SHP77 (cell line): Measurements from ENCODE around the gene INSM2.

Source experiments
- DNase-seq, 2 experiments: peaks; one replicate each; lab custom pipeline; 2025; lab: John Stamatoyannopoulos, UW

The INSM2 gene

DNA sequence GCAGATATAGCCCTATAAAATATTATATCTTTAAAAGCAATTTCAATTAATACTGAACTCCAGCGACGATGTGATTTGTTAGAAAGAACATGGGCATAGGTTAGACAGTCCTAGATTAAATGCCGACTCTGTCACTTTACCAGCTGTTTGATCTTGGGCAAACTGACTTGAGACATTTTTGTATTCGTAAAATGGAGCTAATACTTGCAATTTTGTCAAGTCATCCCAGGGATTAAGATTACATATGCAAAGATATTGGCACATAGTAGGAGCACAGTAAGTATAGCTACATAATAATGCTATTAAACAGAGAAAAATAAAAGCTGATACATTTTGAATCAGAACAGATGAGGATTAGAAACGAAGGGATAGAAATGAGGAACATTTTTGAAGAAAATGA is 9.0 kb downstream of the INSM2 start:
- DNase-seq, result no peak

- DNase-seq, result no peak
Measured at GRCh38 chr14:35549551-35549950, 15.6 kb downstream of the INSM2 start.

DNA sequence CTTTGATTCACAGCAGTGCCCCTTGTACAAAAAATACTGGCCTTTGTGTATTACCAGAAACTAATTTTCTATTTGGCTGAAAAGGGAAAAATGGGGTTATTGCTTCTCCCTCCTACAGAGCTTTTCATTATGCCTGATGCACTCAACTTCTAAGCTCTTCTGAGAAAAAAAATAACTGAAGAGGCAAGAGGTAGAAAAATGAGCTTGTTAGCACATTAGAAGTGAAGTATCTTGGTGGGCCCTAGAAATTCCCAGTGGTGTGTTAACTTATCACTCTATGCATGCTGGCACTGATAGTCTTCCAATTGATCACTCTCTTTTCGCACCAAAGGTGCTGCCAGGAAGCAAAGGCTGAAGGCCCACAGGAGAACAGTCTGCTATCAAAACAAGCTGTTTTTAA is 17.1 kb downstream of the INSM2 start:
- no peak for DNase-seq

DNA sequence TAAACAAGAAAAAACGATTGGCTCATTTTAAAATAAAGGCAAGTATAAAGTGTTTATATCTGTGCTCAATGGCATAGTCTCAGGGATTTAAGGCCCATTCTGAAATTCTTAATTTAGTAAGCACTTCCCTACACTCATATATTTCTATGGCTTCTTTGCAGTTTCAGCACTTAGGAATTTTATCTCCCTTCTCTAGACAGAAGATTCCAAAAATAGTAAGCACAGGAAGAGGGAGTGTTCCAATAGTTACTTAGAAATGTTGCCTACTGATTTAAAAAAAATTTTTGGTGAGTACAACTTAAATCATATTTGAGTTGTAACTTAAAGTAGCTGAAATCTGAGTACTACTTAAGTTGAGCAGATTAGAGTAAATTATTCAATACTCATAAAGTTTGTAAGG is 19.8 kb downstream of the INSM2 start:
- no peak for DNase-seq

GRCh38 chr14:35556548-35556947 is 22.6 kb downstream of the INSM2 start:
- DNase-seq, result peak; percentile 7 to 20

DNA sequence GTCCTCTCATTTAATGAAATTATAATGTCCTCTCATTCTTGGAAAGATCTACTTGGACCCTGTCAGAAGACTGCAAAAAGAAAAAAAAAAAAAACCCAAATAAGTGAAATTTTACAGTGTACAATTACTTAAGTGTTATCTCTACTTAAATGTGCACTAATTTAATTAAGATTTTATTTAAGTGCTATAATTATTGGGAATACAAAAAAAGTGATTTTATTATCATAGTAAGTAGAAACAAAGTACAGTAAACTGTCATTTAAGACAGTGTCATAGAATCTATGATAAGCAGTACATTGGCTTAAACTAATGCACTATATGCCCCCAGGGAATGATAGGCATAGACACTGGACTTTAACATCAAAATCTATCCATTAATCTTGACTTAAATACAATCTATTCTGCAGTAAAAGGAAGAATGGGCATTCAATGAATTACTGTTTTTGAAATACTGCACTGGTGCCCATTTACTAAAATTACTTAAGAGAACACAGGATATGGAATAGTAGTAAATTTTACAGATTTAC is 23.3 kb downstream of the INSM2 start:
- DNase-seq, result no peak

DNA sequence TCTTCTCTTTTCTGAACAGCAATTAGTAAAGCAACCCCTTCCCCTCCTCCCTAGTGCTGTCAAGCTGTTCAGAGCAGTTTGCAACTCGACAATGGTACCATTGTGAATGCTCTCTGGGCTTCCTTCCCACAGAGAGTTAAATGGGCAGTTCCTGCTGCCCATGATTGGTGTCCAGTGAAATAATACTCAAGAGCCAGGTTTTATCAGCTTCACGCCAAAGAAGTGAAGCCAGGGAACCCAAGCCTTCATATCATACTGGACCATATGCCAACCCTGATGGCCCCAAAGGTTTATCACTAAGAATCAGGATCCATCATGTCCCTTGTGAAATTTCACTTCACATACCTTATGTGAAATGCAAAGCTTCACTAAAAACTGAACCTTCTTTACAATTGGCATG is 24.7 kb downstream of the INSM2 start:
- no peak for DNase-seq

DNA sequence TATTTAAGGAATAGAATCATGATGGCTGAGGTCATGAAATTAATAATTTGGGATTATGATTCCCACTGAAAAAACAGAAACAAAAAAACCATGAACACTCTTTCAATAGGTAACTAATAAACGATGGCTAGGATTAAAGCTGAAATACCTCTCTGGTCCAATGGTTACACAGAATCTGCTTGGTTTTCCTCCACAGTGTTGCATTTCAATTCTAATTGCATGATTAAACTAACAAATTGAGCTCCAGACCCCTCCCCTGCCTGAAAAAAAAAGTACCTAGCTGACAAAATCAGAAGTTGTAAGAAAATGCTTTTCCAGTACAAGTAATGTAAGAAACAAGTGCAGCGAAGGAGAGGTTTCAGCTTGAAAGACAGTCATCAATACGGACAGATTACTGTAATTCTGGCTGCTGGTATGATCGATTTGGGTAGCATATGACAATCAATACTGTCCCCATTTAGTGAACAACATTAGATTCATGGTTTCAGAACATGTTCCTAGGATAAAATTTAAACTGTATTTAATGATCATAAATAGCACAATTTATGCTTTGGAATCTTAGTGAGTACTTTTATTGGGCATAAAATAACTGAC is 32.0 kb downstream of the INSM2 start:
- DNase-seq, result no peak

GRCh38 chr14:35571598-35571997 is 37.6 kb downstream of the INSM2 start:
- DNase-seq, result no peak

GRCh38 chr14:35573911-35574310 is 39.9 kb downstream of the INSM2 start:
- DNase-seq, result no peak

DNA sequence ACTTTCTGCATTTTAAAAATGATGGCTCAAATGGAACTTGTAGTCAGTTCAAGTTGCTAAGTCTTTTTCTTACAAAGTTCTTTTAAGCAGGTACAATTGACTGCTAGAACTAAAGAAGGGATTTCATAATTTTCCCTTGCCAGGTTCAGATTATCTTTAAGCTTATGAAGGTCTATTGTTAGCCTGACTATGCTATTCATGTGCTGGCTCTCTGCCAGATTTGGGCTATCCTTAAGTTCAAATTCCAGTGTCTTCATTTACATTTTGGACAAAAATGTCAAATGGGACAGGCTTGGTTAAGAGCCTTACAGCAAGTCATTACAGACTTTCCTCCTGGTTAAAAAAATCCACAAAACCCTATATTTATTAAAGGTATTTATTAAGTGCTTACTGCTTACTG is 42.3 kb downstream of the INSM2 start:
- DNase-seq, result no peak

DNA sequence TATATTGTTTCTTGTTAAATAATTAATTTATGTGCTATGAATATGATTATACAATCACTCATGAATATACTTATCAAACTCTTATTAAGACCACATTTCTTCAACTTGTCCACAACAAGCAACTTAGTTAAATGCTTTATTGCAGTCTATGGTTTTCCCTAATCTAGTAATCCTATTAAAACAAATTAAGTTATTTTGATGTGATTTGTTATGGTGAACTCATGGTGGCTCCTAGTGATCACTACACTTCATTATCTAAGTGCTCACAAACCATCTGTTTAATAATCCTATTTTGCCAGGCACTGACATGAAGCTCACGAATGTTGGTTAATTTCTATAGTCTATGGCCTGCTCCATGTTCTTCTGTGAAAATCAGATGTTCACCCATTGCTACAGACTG is 42.9 kb downstream of the INSM2 start:
- no peak for DNase-seq

DNA sequence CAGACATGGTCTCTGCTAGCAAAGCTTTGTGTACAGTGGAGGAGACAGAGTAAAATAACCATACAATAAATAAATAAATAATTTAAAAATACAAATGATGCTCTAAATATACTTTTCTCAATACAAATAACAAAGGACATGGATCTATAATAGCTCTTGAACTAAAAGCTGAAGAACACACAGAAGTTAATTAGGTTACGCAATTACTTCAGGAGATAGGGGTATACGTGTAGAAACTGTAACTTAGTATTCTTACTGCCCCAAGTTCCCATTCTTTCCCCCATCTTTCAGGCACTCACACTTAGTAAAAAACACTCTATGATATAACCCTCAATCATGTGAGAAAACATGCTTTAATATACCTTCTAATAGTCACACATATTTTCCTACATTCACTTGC is 44.2 kb downstream of the INSM2 start:
- DNase-seq, result no peak

GRCh38 chr14:35578639-35579038 is 44.7 kb downstream of the INSM2 start:
- no peak for DNase-seq
